GM21723 (cell line): ENCODE data around the gene ZMIZ1.
"Not testable (repeated sequence)": the region's sequence is repeated elsewhere in the genome, so short reads cannot be mapped to it uniquely, and the experiment has no call there.

Experiments
- ATAC-seq: cut with Tn5 transposase; IDR thresholded peaks from one replicate; pipeline ENCODE4 v1.9.1; 2021; ENCODE audit warnings: mild to moderate bottlenecking, moderate library complexity; ENCODE audit not compliant: unreplicated experiment

The ZMIZ1 gene

GRCh38 chr10:79277579-79278269 lies 209.0 kb downstream of the ZMIZ1 start:
- no peak for ATAC-seq

DNA sequence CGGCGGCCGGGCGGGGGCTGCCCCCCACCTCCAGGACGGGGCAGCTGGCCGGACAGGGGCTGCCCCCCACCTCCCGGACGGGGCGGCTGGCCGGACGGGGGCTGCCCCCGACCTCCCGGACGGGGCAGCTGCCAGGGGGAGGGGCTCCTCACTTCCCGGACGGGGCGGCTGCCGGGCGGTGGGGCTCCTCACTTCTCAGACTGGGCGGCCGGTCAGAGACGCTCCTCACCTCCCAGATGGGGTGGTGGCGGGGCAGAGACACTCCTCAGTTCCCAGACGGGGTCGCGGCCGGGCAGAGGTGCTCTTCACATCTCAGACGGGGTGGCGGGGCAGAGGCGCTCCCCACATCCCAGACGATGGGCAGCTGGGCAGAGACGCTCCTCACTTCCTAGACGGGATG lies 210.3 kb downstream of the ZMIZ1 start:
- not testable (repeated sequence) for ATAC-seq

DNA sequence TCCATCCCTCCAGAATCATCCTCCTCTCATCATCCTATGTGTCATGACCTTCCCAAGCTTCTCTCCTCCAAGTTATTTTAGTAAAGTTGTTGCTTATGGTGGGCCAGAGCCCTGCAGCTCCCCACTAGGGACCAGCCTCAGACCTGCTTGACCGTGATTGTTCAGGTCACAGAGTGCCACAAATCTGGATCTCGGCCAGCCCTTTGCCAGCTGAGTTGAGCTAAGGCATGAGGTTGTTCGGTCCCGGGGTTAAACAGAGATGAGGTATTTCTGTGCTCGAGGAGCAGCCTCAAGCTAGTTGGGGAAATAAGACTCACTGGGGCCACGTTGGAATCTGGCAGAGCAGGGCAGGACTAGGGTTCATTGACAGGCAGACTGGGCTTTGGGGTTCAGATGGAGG lies 212.2 kb downstream of the ZMIZ1 start:
- no peak for ATAC-seq

- ATAC-seq, result no peak
Measured at GRCh38 chr10:79282388-79282787, 213.6 kb downstream of the ZMIZ1 start.

GRCh38 chr10:79283616-79284015 lies 214.8 kb downstream of the ZMIZ1 start:
- ATAC-seq, result no peak

DNA sequence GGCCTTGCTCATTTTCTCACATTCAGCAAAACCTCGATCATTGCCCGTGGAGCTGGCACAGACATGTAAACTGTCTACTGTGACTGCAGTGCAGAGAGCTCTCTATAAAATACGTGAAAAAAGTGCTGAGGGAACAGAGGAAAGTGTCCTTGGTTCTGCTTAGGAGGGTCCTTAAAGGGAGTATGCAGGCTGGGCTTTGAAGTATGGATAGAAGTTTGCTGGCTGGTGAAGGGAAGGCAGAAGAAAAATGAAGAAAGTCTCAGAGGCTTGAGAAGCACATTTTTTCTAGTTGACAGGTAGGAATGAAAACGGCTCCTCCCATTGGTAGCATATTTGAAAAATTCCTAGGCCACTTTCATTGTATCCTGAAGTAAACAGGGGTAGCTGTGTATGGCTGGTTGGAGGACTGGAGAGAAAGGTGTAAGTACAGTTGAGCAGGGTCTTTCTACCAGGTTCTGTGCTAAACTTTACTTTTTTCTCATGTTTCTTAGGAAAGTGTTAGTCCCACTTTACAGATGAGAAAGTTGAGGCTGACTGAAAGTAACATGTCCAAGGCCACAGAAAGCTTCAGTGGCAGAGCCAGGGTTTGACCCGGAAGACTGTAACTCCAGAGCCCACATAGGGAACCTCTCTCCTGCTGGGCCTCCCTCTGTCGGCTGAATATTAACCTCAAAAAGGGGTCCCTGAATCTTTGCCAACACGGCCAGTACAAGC lies 215.5 kb downstream of the ZMIZ1 start:
- no peak for ATAC-seq

GRCh38 chr10:79285315-79286197 lies 216.8 kb downstream of the ZMIZ1 start:
- ATAC-seq, result peak; percentile 63

DNA sequence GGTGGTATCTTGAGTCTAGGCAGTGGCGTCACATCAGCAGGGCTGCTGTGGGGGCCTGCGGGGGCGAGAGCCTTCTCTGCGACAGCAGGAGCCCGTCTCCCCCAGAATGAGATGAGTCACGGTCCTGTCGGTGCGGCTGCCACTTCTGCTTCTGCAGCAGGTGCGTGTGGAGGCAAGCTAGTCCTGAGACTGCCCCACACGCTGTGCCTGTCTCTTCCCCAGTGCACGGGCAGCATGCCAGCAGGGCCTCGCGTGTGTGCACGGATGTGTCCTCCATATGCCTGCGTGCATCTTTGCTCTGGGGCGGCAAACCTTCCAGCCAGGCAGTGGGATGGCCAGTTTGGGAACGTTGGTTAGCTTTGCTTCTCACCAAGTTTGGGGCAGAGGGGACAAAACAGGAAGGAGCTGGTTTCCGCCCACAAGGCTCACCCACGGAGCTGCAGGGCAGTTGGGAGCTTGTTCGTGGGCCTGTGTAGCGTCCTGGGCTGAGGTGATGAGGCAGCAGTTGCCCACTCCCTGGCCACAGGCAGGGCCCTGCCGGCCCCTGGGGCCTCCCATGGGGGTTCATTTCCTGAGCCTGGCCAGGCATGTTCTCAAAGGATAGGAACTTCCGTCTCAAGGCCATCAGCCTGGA lies 217.7 kb downstream of the ZMIZ1 start:
- ATAC-seq, result peak; percentile 87

DNA sequence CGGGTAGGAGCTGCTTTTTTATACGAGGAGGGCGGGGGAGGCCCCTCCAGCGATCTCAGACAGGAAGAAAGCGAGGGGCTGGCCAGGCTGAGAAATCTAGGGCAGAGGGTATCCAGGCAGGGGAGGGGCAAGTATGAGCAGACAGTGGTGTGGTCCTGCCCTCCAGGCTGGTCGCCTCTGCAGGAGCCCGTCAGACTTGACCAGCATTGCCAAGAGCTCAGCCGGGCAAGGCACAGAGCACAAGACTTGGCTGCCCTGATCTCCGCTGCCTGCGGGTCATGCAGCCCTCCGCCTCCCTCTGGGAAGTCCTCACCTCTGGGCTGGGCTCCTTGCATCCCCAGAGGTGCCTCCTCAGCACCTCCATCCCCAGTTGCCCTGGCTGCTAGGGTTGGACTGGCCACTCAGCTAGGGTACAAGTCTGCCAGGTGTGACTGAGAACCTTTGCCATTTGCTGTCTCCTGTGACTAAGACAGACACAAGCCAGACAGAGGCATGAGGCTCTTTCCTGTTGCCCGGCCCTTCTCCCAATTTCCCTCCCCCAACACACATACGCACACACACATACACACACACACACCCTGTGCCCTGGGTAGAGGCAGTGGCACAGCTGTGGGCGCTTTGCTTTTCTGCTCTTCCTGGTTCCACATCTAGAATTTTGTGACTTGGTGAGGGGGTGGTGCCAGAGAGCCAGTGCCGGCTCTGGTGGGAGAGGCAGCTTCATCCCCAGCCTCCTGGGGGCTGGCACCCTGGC lies 219.4 kb downstream of the ZMIZ1 start:
- ATAC-seq, result no peak

- no peak for ATAC-seq
Measured at GRCh38 chr10:79289801-79290200, 221.0 kb downstream of the ZMIZ1 start.

DNA sequence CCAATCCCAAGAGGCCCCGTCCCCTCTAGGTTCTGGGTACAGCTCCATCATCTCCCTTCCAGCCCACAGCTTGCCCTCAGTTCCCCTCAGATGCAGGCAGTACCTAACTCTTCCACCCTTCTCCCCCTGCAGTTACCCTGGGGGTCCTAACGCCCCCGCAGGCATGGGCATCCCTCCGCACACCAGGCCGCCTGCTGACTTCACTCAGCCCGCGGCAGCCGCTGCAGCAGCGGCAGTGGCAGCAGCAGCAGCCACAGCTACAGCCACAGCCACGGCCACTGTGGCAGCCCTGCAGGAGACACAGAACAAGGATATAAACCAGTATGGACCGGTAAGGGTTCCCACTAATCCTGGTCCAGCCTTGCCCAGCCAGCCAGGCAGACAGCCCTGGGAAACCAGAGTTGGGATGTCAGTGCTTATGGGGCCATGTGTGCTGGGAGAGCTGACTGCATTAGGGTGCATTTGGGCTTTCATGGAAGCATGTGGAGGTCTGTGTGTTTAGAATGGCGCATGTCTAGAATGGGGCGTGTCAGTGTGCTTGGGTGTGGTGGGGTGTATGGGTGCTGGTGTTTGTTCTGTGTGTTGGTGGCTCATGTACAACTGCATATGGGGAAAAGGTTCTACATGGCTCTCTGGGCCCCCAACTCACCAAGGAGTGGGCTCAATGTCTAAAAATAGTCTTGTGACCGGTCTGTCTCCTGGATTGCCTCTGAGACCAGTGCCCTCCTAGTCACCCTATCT lies 223.4 kb downstream of the ZMIZ1 start:
- ATAC-seq, result no peak

GRCh38 chr10:79292891-79293746 lies 224.4 kb downstream of the ZMIZ1 start:
- ATAC-seq, result no peak

DNA sequence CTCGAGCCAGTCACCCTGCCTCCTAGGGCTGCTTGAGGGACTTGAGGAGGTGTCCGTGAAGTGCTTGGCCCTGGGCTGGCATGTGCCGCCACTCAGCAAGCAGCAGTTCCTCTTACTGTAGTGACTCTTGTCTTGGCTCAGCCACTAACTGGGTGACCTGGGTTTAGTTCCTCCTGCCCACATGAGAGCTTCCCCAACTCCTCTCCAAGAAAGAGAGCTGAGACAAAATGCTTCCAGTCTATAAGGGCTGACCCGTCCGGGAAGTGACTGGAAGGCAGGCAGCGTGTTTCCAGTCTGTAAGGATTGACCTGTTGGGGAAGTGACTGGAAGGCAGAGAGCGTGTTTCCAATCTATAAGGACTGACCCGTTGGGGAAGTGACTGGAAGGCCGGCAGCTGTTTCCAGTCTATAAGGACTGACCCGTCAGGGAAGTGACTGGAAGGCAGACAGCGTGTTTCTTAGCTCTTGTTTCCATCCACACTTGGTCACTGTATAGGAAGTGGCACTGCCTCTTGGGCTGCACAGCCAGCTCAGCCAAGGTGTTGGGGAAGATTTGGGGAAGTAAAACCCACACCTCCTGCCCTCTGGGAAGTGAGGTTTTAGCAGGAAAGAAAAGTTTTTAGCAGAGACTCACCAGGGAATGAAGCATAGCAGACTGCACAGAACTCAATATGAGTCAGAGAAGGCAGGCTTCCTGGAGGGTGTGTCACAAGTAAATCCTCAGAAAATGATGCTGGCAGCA lies 225.2 kb downstream of the ZMIZ1 start:
- no peak for ATAC-seq

- ATAC-seq, result no peak
Measured at GRCh38 chr10:79295563-79295962, 226.8 kb downstream of the ZMIZ1 start.

DNA sequence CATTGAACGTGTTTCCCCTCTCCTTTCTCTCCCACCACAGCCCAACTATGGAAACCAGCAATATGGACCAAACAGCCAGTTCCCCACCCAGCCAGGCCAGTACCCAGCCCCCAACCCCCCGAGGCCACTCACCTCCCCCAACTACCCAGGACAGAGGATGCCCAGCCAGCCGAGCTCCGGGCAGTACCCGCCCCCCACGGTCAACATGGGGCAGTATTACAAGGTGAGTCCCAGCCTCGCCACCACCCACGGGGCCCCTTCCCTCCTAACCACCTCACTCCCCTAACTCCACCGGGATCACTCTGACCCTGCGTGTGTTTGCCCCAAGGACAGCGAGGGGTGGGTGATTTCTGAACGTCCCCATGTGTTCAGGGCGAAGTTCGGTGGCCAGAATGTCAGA lies 227.7 kb downstream of the ZMIZ1 start:
- no peak for ATAC-seq

DNA sequence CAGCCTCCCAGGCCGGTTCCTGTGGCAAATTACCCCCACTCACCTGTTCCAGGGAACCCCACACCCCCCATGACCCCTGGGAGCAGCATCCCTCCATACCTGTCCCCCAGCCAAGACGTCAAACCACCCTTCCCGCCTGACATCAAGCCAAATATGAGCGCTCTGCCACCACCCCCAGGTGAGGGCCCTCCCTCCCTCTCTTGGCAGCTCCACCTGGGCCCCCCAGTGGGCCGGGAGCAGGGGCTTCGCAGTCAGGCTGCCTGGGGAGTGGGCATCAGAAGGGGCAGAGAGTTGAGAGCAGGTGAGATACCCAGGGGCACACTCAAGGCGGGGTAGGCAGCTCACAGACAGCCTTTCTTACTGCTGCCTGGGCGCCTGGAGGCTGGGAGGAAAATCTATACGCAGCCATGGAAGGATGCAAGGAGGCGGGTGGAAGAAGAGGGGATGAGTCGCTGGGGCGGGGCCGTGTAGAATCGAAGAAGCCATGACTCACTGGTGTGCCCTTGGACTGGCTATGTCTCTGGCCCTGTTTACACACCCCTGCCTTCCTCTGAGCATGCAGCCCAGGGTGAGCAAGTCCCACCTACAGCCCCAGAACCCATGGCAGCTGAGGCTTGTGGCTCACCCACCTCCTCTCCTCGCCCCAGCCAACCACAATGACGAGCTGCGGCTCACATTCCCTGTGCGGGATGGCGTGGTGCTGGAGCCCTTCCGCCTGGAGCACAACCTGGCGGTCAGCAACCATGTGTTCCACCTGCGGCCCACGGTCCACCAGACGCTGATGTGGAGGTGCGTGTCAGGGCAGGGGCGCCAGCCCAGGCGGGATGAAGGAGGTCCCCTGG lies 229.9 kb downstream of the ZMIZ1 start:
- no peak for ATAC-seq
